ENCODE results near the gene MACROD2. TPM values are rescaled to one million over a fixed set of nuclear protein-coding genes. Genes with fewer than 3 reads are reported as not detected.

The MACROD2 gene
- polyA plus RNA-seq, 1 donor (not counting 4 experiments of a cell fraction or from before 2014, with no cell fraction given) = 0.71 TPM

- no peak for FAIRE-seq
These were observed 676.8 kb downstream of the MACROD2 start for GRCh38 chr20:14672066-14672465.

GRCh38 chr20:14673164-14673563, 677.8 kb downstream of the MACROD2 start:
- no peak overlapping the region for H3K4me2 ChIP-seq (ENCODE audit: control insufficient read depth, extremely low read depth, insufficient read depth, low read depth, low read length)
- no peaks in the 10 kb centered on the region for H4K20me1 ChIP-seq (ENCODE audit: control insufficient read depth, extremely low read depth, insufficient read depth, low read length)
- H3K9me3 ChIP-seq (ENCODE audit: control insufficient read depth, low read depth, low read length) = no peaks in the 10 kb centered on the region
- TF ChIP-seq EZH2 (IDR thresholded peaks at IDR 0.05; ENCODE audit: low read length) (no peak), CTCF (optimal IDR thresholded peaks at IDR 0.05 in 1 of 3, IDR thresholded peaks at IDR 0.05 in 1 of 3, conservative IDR thresholded peaks at IDR 0.05 in 1 of 3; ENCODE audit: extremely low read depth in 1 of 3, insufficient read depth in 2 of 3, low read length in 3 of 3) (no peak)
- no peaks in the 10 kb centered on the region for H3K9me1 ChIP-seq (ENCODE audit: control insufficient read depth, extremely low read depth, insufficient read depth, low read length)
- H3K4me1 ChIP-seq (ENCODE audit: control insufficient read depth, extremely low read depth, insufficient read depth, low read length) = no peaks in the 10 kb centered on the region
- no peak overlapping the region for H3K27ac ChIP-seq (ENCODE audit: control insufficient read depth, insufficient read depth, low read length)
- no peaks in the 10 kb centered on the region for H3K36me3 ChIP-seq (ENCODE audit: control insufficient read depth in 2 of 2, extremely low read depth in 1 of 2, insufficient read depth in 2 of 2, low read length in 2 of 2)
- H3K4me3 ChIP-seq (ENCODE audit: control insufficient read depth in 2 of 3, extremely low read depth in 1 of 3, insufficient read depth in 2 of 3, low read depth in 1 of 3, low read length in 3 of 3) = no peak overlapping the region
- dilution Hi-C loops (cut with MboI; ENCODE audit: extremely low pct_ligation_motif_present, low sequenced_read_pairs) = no loop called here
- H3K79me2 ChIP-seq (ENCODE audit: control insufficient read depth, insufficient read depth, low read length) = no peaks in the 10 kb centered on the region
- H3K27me3 ChIP-seq (ENCODE audit: control insufficient read depth, extremely low read depth, insufficient read depth, low read length) = no peaks in the 10 kb centered on the region
- H3K9ac ChIP-seq (ENCODE audit: control insufficient read depth, extremely low read depth, insufficient read depth, low read length) = no peak overlapping the region
- FAIRE-seq (no peak), DNase-seq (ENCODE audit: low read depth, low spot score) (no peak)
- H2AFZ ChIP-seq (ENCODE audit: control insufficient read depth, low read length) = no peak overlapping the region

More at GRCh38 chr20:14672066-14672465, 676.8 kb downstream of the MACROD2 start:
- Histone ChIP-seq H3K4me1 (ENCODE audit: control insufficient read depth, extremely low read depth, insufficient read depth, low read length) (no peaks in the 10 kb centered on the region), H3K9ac (ENCODE audit: control insufficient read depth, extremely low read depth, insufficient read depth, low read length) (no peak overlapping the region), H3K9me1 (ENCODE audit: control insufficient read depth, extremely low read depth, insufficient read depth, low read length) (no peaks in the 10 kb centered on the region), H3K4me3 (ENCODE audit: control insufficient read depth in 2 of 3, extremely low read depth in 1 of 3, insufficient read depth in 2 of 3, low read depth in 1 of 3, low read length in 3 of 3) (no peak overlapping the region), H3K4me2 (ENCODE audit: control insufficient read depth, extremely low read depth, insufficient read depth, low read depth, low read length) (no peak overlapping the region), H3K9me3 (ENCODE audit: control insufficient read depth, low read depth, low read length) (no peaks in the 10 kb centered on the region), H2AFZ (ENCODE audit: control insufficient read depth, low read length) (no peak overlapping the region), H3K79me2 (ENCODE audit: control insufficient read depth, insufficient read depth, low read length) (no peaks in the 10 kb centered on the region), H3K27me3 (ENCODE audit: control insufficient read depth, extremely low read depth, insufficient read depth, low read length) (no peaks in the 10 kb centered on the region), H4K20me1 (ENCODE audit: control insufficient read depth, extremely low read depth, insufficient read depth, low read length) (no peaks in the 10 kb centered on the region), H3K27ac (ENCODE audit: control insufficient read depth, insufficient read depth, low read length) (no peak overlapping the region), H3K36me3 (ENCODE audit: control insufficient read depth in 2 of 2, extremely low read depth in 1 of 2, insufficient read depth in 2 of 2, low read length in 2 of 2) (no peaks in the 10 kb centered on the region)
- no peak for DNase-seq (ENCODE audit: low read depth, low spot score)
- dilution Hi-C loops (cut with MboI; ENCODE audit: extremely low pct_ligation_motif_present, low sequenced_read_pairs) = no loop called here
- TF ChIP-seq EZH2 (IDR thresholded peaks at IDR 0.05; ENCODE audit: low read length) (no peak), CTCF (optimal IDR thresholded peaks at IDR 0.05 in 1 of 3, IDR thresholded peaks at IDR 0.05 in 1 of 3, conservative IDR thresholded peaks at IDR 0.05 in 1 of 3; ENCODE audit: extremely low read depth in 1 of 3, insufficient read depth in 2 of 3, low read length in 3 of 3) (no peak)
